HepG2 (cell line): ENCODE data around the gene APLF. TPM values are rescaled to one million over a fixed set of nuclear protein-coding genes. Genes with fewer than 3 reads are reported as not detected.
A peak's percentile ranks its signal among the peaks of the same experiment; 100 is the strongest.

Experiments
- EHMT2 ChIP-seq: fragments of 200-600 bp; sonication (generic); IDR thresholded peaks from 2 replicates; pipeline ENCODE4 v1.7.0; 2017; ENCODE audit warnings: antibody characterized with exemption, low read depth, low read length, borderline replicate concordance
- FOXA1 ChIP-seq, 2 experiments: fragments of 450-650 bp in 1 of 2; sonication (generic) in 1 of 2; formaldehyde crosslinking in 1 of 2; IDR thresholded peaks; 2 replicates each; pipeline versions ENCODE4 v1.4.0 to v1.6.1; 2016 to 2020; ENCODE audit warnings: missing genetic modification reagents in 1 of 2
- FOXM1 ChIP-seq: sonication (generic); formaldehyde crosslinking; IDR thresholded peaks from 2 replicates; pipeline ENCODE4 v1.5.0; 2020; ENCODE audit warnings: missing genetic modification reagents
- FOXP1 ChIP-seq, 2 experiments: fragments of 450-650 bp in 1 of 2; IDR thresholded peaks; 2 replicates each; pipeline ENCODE4 v1.6.1; 2017 to 2018; ENCODE audit warnings: antibody characterized with exemption in 1 of 2
- MYC ChIP-seq: sonication (generic); formaldehyde crosslinking; IDR thresholded peaks from 2 replicates; pipeline ENCODE4 v1.9.0; 2021; ENCODE audit warnings: missing genetic modification reagents, borderline replicate concordance
- NFRKB ChIP-seq: fragments of 450-650 bp; IDR thresholded peaks from 2 replicates; pipeline ENCODE4 v1.6.1; 2017
- RFX1 ChIP-seq: fragments of 450-650 bp; IDR thresholded peaks from 2 replicates; pipeline ENCODE4 v1.6.1; 2017
- SOX5 ChIP-seq: IDR thresholded peaks from 2 replicates; pipeline ENCODE4 v1.6.1; 2016; ENCODE audit warnings: borderline replicate concordance
- TBX3 ChIP-seq: fragments of 450-650 bp; IDR thresholded peaks from 2 replicates; pipeline ENCODE4 v1.6.1; 2017; ENCODE audit warnings: antibody characterized with exemption, mild to moderate bottlenecking, inconsistent platforms, borderline replicate concordance
- THAP11 ChIP-seq: IDR thresholded peaks from 2 replicates; pipeline ENCODE4 v1.6.1; 2016; ENCODE audit warnings: missing biosample characterization, missing genetic modification reagents
- ZBTB34 ChIP-seq: sonication (generic); formaldehyde crosslinking; IDR thresholded peaks from 2 replicates; pipeline ENCODE4 v1.8.0; 2022; ENCODE audit warnings: mild to moderate bottlenecking, missing genetic modification reagents
- ZBTB7A ChIP-seq: sonication (generic); formaldehyde crosslinking; IDR thresholded peaks from 2 replicates; pipeline ENCODE4 v1.8.0; 2022; ENCODE audit warnings: mild to moderate bottlenecking, missing genetic modification reagents
- ZNF234 ChIP-seq: sonication (generic); formaldehyde crosslinking; conservative IDR thresholded peaks from 2 replicates; pipeline ENCODE4 v1.5.1; 2020; ENCODE audit warnings: mild to moderate bottlenecking, missing genetic modification reagents
- ZNF354B ChIP-seq: sonication (generic); formaldehyde crosslinking; IDR thresholded peaks from 2 replicates; pipeline ENCODE4 v1.8.0; 2022; ENCODE audit warnings: mild to moderate bottlenecking, missing genetic modification reagents
- ZNF577 ChIP-seq: sonication (generic); formaldehyde crosslinking; IDR thresholded peaks from 2 replicates; pipeline ENCODE4 v1.4.0; 2020; ENCODE audit warnings: mild to moderate bottlenecking, low read depth, missing genetic modification reagents, borderline replicate concordance
- ZNF616 ChIP-seq: sonication (generic); formaldehyde crosslinking; IDR thresholded peaks from 2 replicates; pipeline ENCODE4 v1.5.0; 2020; ENCODE audit warnings: low read depth, mild to moderate bottlenecking, missing genetic modification reagents
- ZNF670 ChIP-seq: sonication (generic); formaldehyde crosslinking; IDR thresholded peaks from 2 replicates; pipeline ENCODE4 v1.8.0; 2022; ENCODE audit warnings: mild to moderate bottlenecking, missing genetic modification reagents, borderline replicate concordance
- ZNF75D ChIP-seq: sonication (generic); formaldehyde crosslinking; IDR thresholded peaks from 2 replicates; pipeline ENCODE4 v1.8.1; 2023; ENCODE audit warnings: missing genetic modification reagents, mild to moderate bottlenecking, borderline replicate concordance
- ZNF775 ChIP-seq: sonication (generic); formaldehyde crosslinking; IDR thresholded peaks from 2 replicates; pipeline ENCODE4 v1.4.0; 2020; ENCODE audit warnings: missing genetic modification reagents, mild to moderate bottlenecking, moderate library complexity, borderline replicate concordance
- ZNF878 ChIP-seq: sonication (generic); formaldehyde crosslinking; IDR thresholded peaks from 2 replicates; pipeline ENCODE4 v1.8.1; 2023; ENCODE audit warnings: mild to moderate bottlenecking, missing genetic modification reagents, moderate library complexity
- polyA plus RNA-seq, 8 experiments: library from polyadenylated mRNA; depleted of rRNA in 3 of 8; stranded (reverse) in 7 of 8; unstranded in 1 of 8; fragments of >200 nt; fragmentation: Illumina TruSeq in 4 of 8; extraction: Trizol in 4 of 8; gene quantifications; 2 replicates each; pipeline versions ENCODE4 v1.2.1 to v1.2.3, GENCODE V29; 2011 to 2016; ENCODE audit warnings: low read depth in 4 of 8, missing spikeins in 1 of 8, mixed read lengths in 1 of 8; ENCODE audit not compliant: insufficient read depth in 1 of 8
- total RNA-seq, 5 experiments: library from RNA; depleted of rRNA; stranded (reverse); fragments of >200 nt; fragmentation: Illumina TruSeq; extraction: Trizol; gene quantifications; 2 replicates each; pipeline ENCODE4 v1.2.3, GENCODE V29; 2016; ENCODE audit warnings: low read depth in 1 of 5
- TF ChIP-seq, protein P1 (sequence below): sonication (generic); formaldehyde crosslinking; IDR thresholded peaks from 2 replicates; pipeline ENCODE4 v1.4.0; 2020; ENCODE audit warnings: missing genetic modification reagents, borderline replicate concordance
- TF ChIP-seq, protein P2 (sequence below): sonication (generic); formaldehyde crosslinking; IDR thresholded peaks from 2 replicates; pipeline ENCODE4 v1.5.1; 2020; ENCODE audit warnings: missing genetic modification reagents, mild to moderate bottlenecking, borderline replicate concordance

The APLF gene
- total and polyA plus RNA-seq, 2 of the 13 experiments (the other 11 are each of a cell fraction or from before 2014, with no cell fraction given) = 0.45 to 2.2 TPM

- no peak for TF ChIP-seq ZNF577 (CRISPR knock-in tag)
- no peak for TF ChIP-seq FOXM1 (CRISPR knock-in tag)
- TF ChIP-seq ZBTB7A = peak; percentile 80
- no peak for TF ChIP-seq SOX5 (CRISPR knock-in tag)
- 0 out of 2 replicates have a peak, but pooled peaks have one; percentile 25 for TF ChIP-seq ZBTB34 (CRISPR knock-in tag)
- TF ChIP-seq RFX1 = no peak
- peak; percentile 70; the same call in 1 of the 2 replicates for TF ChIP-seq MYC
- TF ChIP-seq NFRKB = no peak
- peak; percentile 84; the same call in 1 of the 2 replicates for TF ChIP-seq ZNF878 (CRISPR knock-in tag)
- TF ChIP-seq ZNF616 (CRISPR knock-in tag) = 0 out of 2 replicates have a peak, but pooled peaks have one; percentile 49
- 0 out of 2 replicates have a peak, but pooled peaks have one; percentile 52 for TF ChIP-seq ZNF354B (CRISPR knock-in tag)
- TF ChIP-seq ZNF75D (CRISPR knock-in tag) = peak; percentile 84; the same call in 1 of the 2 replicates
- no peak for TF ChIP-seq ZNF234 (CRISPR knock-in tag)
- TF ChIP-seq, protein P1, sequence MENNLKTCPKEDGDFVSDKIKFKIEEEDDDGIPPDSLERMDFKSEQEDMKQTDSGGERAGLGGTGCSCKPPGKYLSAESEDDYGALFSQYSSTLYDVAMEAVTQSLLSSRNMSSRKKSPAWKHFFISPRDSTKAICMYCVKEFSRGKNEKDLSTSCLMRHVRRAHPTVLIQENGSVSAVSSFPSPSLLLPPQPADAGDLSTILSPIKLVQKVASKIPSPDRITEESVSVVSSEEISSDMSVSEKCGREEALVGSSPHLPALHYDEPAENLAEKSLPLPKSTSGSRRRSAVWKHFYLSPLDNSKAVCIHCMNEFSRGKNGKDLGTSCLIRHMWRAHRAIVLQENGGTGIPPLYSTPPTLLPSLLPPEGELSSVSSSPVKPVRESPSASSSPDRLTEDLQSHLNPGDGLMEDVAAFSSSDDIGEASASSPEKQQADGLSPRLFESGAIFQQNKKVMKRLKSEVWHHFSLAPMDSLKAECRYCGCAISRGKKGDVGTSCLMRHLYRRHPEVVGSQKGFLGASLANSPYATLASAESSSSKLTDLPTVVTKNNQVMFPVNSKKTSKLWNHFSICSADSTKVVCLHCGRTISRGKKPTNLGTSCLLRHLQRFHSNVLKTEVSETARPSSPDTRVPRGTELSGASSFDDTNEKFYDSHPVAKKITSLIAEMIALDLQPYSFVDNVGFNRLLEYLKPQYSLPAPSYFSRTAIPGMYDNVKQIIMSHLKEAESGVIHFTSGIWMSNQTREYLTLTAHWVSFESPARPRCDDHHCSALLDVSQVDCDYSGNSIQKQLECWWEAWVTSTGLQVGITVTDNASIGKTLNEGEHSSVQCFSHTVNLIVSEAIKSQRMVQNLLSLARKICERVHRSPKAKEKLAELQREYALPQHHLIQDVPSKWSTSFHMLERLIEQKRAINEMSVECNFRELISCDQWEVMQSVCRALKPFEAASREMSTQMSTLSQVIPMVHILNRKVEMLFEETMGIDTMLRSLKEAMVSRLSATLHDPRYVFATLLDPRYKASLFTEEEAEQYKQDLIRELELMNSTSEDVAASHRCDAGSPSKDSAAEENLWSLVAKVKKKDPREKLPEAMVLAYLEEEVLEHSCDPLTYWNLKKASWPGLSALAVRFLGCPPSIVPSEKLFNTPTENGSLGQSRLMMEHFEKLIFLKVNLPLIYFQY (CRISPR knock-in tag) = 0 out of 2 replicates have a peak, but pooled peaks have one; percentile 47
- TF ChIP-seq ZNF775 (CRISPR knock-in tag) = peak; percentile 43
- TF ChIP-seq EHMT2 = no peak; the same call in 1 of the 2 replicates
- peak; percentile 99 for TF ChIP-seq ZNF670
- TF ChIP-seq FOXP1 (IDR thresholded peaks at IDR 0.05) = no peak
- TF ChIP-seq FOXP1 (CRISPR knock-in tag; IDR thresholded peaks at IDR 0.05) = 0 out of 2 replicates have a peak, but pooled peaks have one; percentile 15
- TF ChIP-seq, protein P2, sequence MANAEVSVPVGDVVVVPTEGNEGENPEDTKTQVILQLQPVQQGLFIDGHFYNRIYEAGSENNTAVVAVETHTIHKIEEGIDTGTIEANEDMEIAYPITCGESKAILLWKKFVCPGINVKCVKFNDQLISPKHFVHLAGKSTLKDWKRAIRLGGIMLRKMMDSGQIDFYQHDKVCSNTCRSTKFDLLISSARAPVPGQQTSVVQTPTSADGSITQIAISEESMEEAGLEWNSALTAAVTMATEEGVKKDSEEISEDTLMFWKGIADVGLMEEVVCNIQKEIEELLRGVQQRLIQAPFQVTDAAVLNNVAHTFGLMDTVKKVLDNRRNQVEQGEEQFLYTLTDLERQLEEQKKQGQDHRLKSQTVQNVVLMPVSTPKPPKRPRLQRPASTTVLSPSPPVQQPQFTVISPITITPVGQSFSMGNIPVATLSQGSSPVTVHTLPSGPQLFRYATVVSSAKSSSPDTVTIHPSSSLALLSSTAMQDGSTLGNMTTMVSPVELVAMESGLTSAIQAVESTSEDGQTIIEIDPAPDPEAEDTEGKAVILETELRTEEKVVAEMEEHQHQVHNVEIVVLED (CRISPR knock-in tag) = peak; percentile 69; the same call in 1 of the 2 replicates
- TF ChIP-seq TBX3 = peak; percentile 79; the same call in 1 of the 2 replicates
- TF ChIP-seq FOXA1 (IDR thresholded peaks at IDR 0.05) = no peak
- no peak; the same call in none of the 2 replicates for TF ChIP-seq FOXA1 (CRISPR knock-in tag; IDR thresholded peaks at IDR 0.05)
- peak; percentile 99 for TF ChIP-seq THAP11 (CRISPR knock-in tag)
Measured at GRCh38 chr2:68467077-68467960, at the start of gene APLF, which contains the start of gene FBXO48 (continued).
